Measurements from ENCODE around the gene GYG2. TPM values are rescaled to one million over a fixed set of nuclear protein-coding genes. Genes with fewer than 3 reads are reported as not detected.

GYG2 gene
- total and polyA plus RNA-seq, 2 experiments from 2014 or later = 17.6 to 63.8 TPM

DNA sequence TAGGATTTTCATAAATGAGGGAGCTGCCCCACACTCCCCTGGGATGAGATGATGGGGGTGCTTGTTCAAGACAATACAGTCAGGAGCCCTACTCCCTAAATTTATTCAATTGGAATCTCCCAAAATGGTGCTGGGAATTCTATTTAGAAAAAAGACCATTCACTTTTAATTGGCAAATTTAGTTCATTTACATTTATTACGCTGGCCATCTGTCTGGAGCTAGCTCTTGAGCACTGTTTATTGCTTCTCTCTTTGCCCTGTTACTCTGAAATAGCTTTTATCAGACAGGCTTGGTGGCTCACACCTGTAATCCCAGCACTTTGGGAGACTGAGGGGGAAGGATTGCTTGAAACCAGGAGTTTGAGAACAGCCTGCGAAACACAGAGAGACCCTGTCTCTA lies 102.4 kb downstream of the GYG2 start:
- Histone ChIP-seq H3K4me1 (ENCODE audit: insufficient read depth) (peaks cover 8% of the 10 kb centered on the region), H3K4me3 (peak overlapping the region; percentile 29; the same call in 1 of the 2 replicates), H3K79me2 (replicated peaks; ENCODE audit: insufficient read depth) (no peaks in the 10 kb centered on the region), H3K27ac (ENCODE audit: low read depth) (peak overlapping the region; percentile 95), H3K27me3 (ENCODE audit: insufficient read depth) (no peaks in the 10 kb centered on the region), H3K9me2 (ENCODE audit: insufficient read depth) (no peaks in the 10 kb centered on the region), H3F3A (replicated peaks; ENCODE audit: low read depth) (no peaks in the 10 kb centered on the region), H2AFZ (no peak overlapping the region), H3K36me3 (ENCODE audit: insufficient read depth) (no peaks in the 10 kb centered on the region), H4K20me1 (replicated peaks; ENCODE audit: insufficient read depth) (no peaks in the 10 kb centered on the region), H3K4me2 (peak overlapping the region; percentile 62; the same call in 1 of the 2 replicates)
- ATAC-seq = no peak
- peaks cover 11% of the 10 kb centered on the region for H3K36me3 Mint-ChIP-seq (ENCODE audit: low read depth)
- H3K4me3 Mint-ChIP-seq = 0 out of 3 replicates have a peak overlapping the region, but pooled peaks have one; percentile 20
- H3K27me3 Mint-ChIP-seq (ENCODE audit: insufficient read depth, low read depth, poor library complexity) = peaks cover 14% of the 10 kb centered on the region
- H3K4me1 Mint-ChIP-seq = peaks cover 18% of the 10 kb centered on the region
- no peak for DNase-seq (ENCODE audit: low spot score)
- peaks cover 6% of the 10 kb centered on the region; the same call in 2 of the 3 replicates for H3K9me3 Mint-ChIP-seq
- H3K27ac Mint-ChIP-seq = peak overlapping the region; percentile 81
- TF ChIP-seq ZNF331 (CRISPR knock-in tag; IDR thresholded peaks at IDR 0.05; ENCODE audit: low read depth) (no peak), NANOG (IDR thresholded peaks at IDR 0.05; ENCODE audit: borderline replicate concordance) (no peak), JUNB (IDR thresholded peaks at IDR 0.05; ENCODE audit: unreplicated experiment) (no peak), ZNF462 (CRISPR knock-in tag; IDR thresholded peaks at IDR 0.05) (no peak), ETS1 (IDR thresholded peaks at IDR 0.05) (no peak), EZH2 (IDR thresholded peaks at IDR 0.05; ENCODE audit: low read depth, unreplicated experiment) (no peak), POLR2AphosphoS5 (IDR thresholded peaks at IDR 0.05; ENCODE audit: low read depth) (no peak), ZNF114 (CRISPR knock-in tag; IDR thresholded peaks at IDR 0.05) (no peak), CREB1 (CRISPR knock-in tag; IDR thresholded peaks at IDR 0.05; ENCODE audit: low read depth) (no peak), STAT1 (IDR thresholded peaks at IDR 0.05; ENCODE audit: unreplicated experiment) (no peak), REST (IDR thresholded peaks at IDR 0.05; ENCODE audit: unreplicated experiment) (no peak), EZH2phosphoT487 (IDR thresholded peaks at IDR 0.05; ENCODE audit: unreplicated experiment) (no peak)
- TF ChIP-seq, protein P1, sequence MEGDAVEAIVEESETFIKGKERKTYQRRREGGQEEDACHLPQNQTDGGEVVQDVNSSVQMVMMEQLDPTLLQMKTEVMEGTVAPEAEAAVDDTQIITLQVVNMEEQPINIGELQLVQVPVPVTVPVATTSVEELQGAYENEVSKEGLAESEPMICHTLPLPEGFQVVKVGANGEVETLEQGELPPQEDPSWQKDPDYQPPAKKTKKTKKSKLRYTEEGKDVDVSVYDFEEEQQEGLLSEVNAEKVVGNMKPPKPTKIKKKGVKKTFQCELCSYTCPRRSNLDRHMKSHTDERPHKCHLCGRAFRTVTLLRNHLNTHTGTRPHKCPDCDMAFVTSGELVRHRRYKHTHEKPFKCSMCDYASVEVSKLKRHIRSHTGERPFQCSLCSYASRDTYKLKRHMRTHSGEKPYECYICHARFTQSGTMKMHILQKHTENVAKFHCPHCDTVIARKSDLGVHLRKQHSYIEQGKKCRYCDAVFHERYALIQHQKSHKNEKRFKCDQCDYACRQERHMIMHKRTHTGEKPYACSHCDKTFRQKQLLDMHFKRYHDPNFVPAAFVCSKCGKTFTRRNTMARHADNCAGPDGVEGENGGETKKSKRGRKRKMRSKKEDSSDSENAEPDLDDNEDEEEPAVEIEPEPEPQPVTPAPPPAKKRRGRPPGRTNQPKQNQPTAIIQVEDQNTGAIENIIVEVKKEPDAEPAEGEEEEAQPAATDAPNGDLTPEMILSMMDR (conservative IDR thresholded peaks at IDR 0.05; ENCODE audit: low read depth in 2 of 2) = no peak
